ENCODE measurements around the gene TOP1. TPM values are rescaled to one million over a fixed set of nuclear protein-coding genes. Genes with fewer than 3 reads are reported as not detected.
A peak's percentile ranks its signal among the peaks of the same experiment; 100 is the strongest.

The TOP1 gene
- total RNA-seq, 1 experiment from 2014 or later: 129 TPM

- DNase-seq: no peak
- BruUV-seq (replicated peaks): no TSS peak
- peaks cover 8% of the 10 kb centered on the region for H3K4me1 Mint-ChIP-seq (ENCODE audit: low read depth, unreplicated experiment)
- H3K36me3 Mint-ChIP-seq (ENCODE audit: insufficient read depth, unreplicated experiment): peaks cover 78% of the 10 kb centered on the region
- H3K4me3 Mint-ChIP-seq (ENCODE audit: low read depth, unreplicated experiment): no peak overlapping the region
- TF ChIP-seq CTCF (IDR thresholded peaks at IDR 0.05; ENCODE audit: unreplicated experiment): no peak
- H3K9me3 Mint-ChIP-seq (ENCODE audit: low read depth, unreplicated experiment): no peaks in the 10 kb centered on the region
- no peaks in the 10 kb centered on the region for H3K27me3 Mint-ChIP-seq (ENCODE audit: unreplicated experiment)
- CTCF ChIA-PET: interaction anchor here (1.4 kb wide), 1 partner anchor 96 kb away, joined by 4 read pairs; no protein-coding TSS in a partner anchor
- intact Hi-C loops (cut with micrococcal nuclease; ENCODE audit: unreplicated experiment): no loop called here
- H3K27ac Mint-ChIP-seq (ENCODE audit: unreplicated experiment): peak overlapping the region; percentile 43
Observed at GRCh38 chr20:41086402-41087324, 58.0 kb downstream of the TOP1 start.

GRCh38 chr20:41087325-41087685, 58.7 kb downstream of the TOP1 start:
- DNase-seq: no peak
- H3K4me1 Mint-ChIP-seq (ENCODE audit: low read depth, unreplicated experiment): peaks cover 8% of the 10 kb centered on the region
- no TSS peak for BruUV-seq (replicated peaks)
- intact Hi-C loops (cut with micrococcal nuclease; ENCODE audit: unreplicated experiment): no loop called here
- no peak overlapping the region for H3K4me3 Mint-ChIP-seq (ENCODE audit: low read depth, unreplicated experiment)
- H3K9me3 Mint-ChIP-seq (ENCODE audit: low read depth, unreplicated experiment): no peaks in the 10 kb centered on the region
- H3K36me3 Mint-ChIP-seq (ENCODE audit: insufficient read depth, unreplicated experiment): peaks cover 78% of the 10 kb centered on the region
- CTCF ChIA-PET: interaction anchor here (1.4 kb wide), 1 partner anchor 97 kb away, joined by 4 read pairs; no protein-coding TSS in a partner anchor
- peak overlapping the region; percentile 43 for H3K27ac Mint-ChIP-seq (ENCODE audit: unreplicated experiment)
- H3K27me3 Mint-ChIP-seq (ENCODE audit: unreplicated experiment): no peaks in the 10 kb centered on the region
- no peak for TF ChIP-seq CTCF (IDR thresholded peaks at IDR 0.05; ENCODE audit: unreplicated experiment)

GRCh38 chr20:41087777-41088176, 59.2 kb downstream of the TOP1 start:
- CTCF ChIA-PET: interaction anchor here (1.4 kb wide), 1 partner anchor 97 kb away, joined by 4 read pairs; no protein-coding TSS in a partner anchor
- no peaks in the 10 kb centered on the region for H3K9me3 Mint-ChIP-seq (ENCODE audit: low read depth, unreplicated experiment)
- TF ChIP-seq CTCF (IDR thresholded peaks at IDR 0.05; ENCODE audit: unreplicated experiment): no peak
- H3K4me3 Mint-ChIP-seq (ENCODE audit: low read depth, unreplicated experiment): no peak overlapping the region
- no TSS peak for BruUV-seq (replicated peaks)
- no peak overlapping the region for H3K27ac Mint-ChIP-seq (ENCODE audit: unreplicated experiment)
- no peak for DNase-seq
- intact Hi-C loops (cut with micrococcal nuclease; ENCODE audit: unreplicated experiment): no loop called here
- no peaks in the 10 kb centered on the region for H3K27me3 Mint-ChIP-seq (ENCODE audit: unreplicated experiment)
- H3K4me1 Mint-ChIP-seq (ENCODE audit: low read depth, unreplicated experiment): peaks cover 8% of the 10 kb centered on the region
- peaks cover 78% of the 10 kb centered on the region for H3K36me3 Mint-ChIP-seq (ENCODE audit: insufficient read depth, unreplicated experiment)

GRCh38 chr20:41089555-41089954, 60.9 kb downstream of the TOP1 start:
- H3K4me3 Mint-ChIP-seq (ENCODE audit: low read depth, unreplicated experiment): no peak overlapping the region
- intact Hi-C loops (cut with micrococcal nuclease; ENCODE audit: unreplicated experiment): no loop called here
- DNase-seq: no peak
- H3K27ac Mint-ChIP-seq (ENCODE audit: unreplicated experiment): no peak overlapping the region
- peaks cover 75% of the 10 kb centered on the region for H3K36me3 Mint-ChIP-seq (ENCODE audit: insufficient read depth, unreplicated experiment)
- no peak for TF ChIP-seq CTCF (IDR thresholded peaks at IDR 0.05; ENCODE audit: unreplicated experiment)
- no peaks in the 10 kb centered on the region for H3K9me3 Mint-ChIP-seq (ENCODE audit: low read depth, unreplicated experiment)
- CTCF ChIA-PET: interaction anchor here (0.7 to 1.5 kb wide), 3 partner anchors 78 to 99 kb away, joined by 3 to 5 read pairs (median 4); no protein-coding TSS in a partner anchor
- no peaks in the 10 kb centered on the region for H3K27me3 Mint-ChIP-seq (ENCODE audit: unreplicated experiment)
- BruUV-seq (replicated peaks): no TSS peak
- H3K4me1 Mint-ChIP-seq (ENCODE audit: low read depth, unreplicated experiment): peaks cover 8% of the 10 kb centered on the region

Measured in Calu3 (cell line).